K562 (cell line): Measurements from ENCODE around the gene NABP2. TPM values are rescaled to one million over a fixed set of nuclear protein-coding genes. Genes with fewer than 3 reads are reported as not detected.

Source experiments
- E2F3 ChIP-seq: fragments of 250-450 bp; sonication (Bioruptor Pico); IDR thresholded peaks from 2 replicates; pipeline ENCODE4 v1.4.0; 2020; ENCODE audit warnings: mild to moderate bottlenecking
- EGR1 ChIP-seq: fragments of 450-650 bp; conservative IDR thresholded peaks from 2 replicates; pipeline ENCODE4 v1.6.1; 2017; ENCODE audit warnings: mild to moderate bottlenecking
- FOXK1 ChIP-seq: sonication (generic); formaldehyde crosslinking; IDR thresholded peaks from 2 replicates; pipeline ENCODE4 v1.8.0; 2022; ENCODE audit warnings: missing genetic modification reagents, mild to moderate bottlenecking, borderline replicate concordance
- FOXK2 ChIP-seq, 2 experiments: fragments of 450-650 bp; IDR thresholded peaks in 1 of 2; conservative IDR thresholded peaks in 1 of 2; 2 replicates each; pipeline ENCODE4 v1.6.1; 2016; ENCODE audit warnings: low read depth in 2 of 2, mild to moderate bottlenecking in 1 of 2
- HDAC3 ChIP-seq: fragments of 450-650 bp; IDR thresholded peaks from 2 replicates; pipeline ENCODE4 v1.6.1; 2018; ENCODE audit warnings: borderline replicate concordance, mild to moderate bottlenecking, moderate library complexity; ENCODE audit not compliant: partially characterized antibody
- PHB ChIP-seq: fragments of 250-450 bp; sonication (Bioruptor Pico); IDR thresholded peaks from 2 replicates; pipeline ENCODE4 v1.5.0; 2021
- TAL1 ChIP-seq: fragments of 450-650 bp; IDR thresholded peaks from 2 replicates; pipeline ENCODE4 v1.6.1; 2016; ENCODE audit warnings: mild to moderate bottlenecking
- TARDBP ChIP-seq: fragments of 450-650 bp; IDR thresholded peaks from 2 replicates; pipeline ENCODE4 v1.6.1; 2016
- ZNF282 ChIP-seq: sonication (generic); formaldehyde crosslinking; IDR thresholded peaks from 2 replicates; pipeline ENCODE4 v1.8.1; 2023; ENCODE audit warnings: missing genetic modification reagents
- polyA plus RNA-seq, 8 experiments: library from polyadenylated mRNA; depleted of rRNA in 4 of 8; stranded (reverse) in 5 of 8; unstranded in 3 of 8; fragments of >200 nt; fragmentation: Nextera tagmentation in 2 of 8; fragmentation: Illumina TruSeq in 1 of 8; extraction: Ambion mirVana in 2 of 8; extraction: Trizol in 1 of 8; gene quantifications; 2 replicates each; pipeline versions ENCODE4 v1.2.1 to v1.2.3, GENCODE V29; 2011 to 2014; ENCODE audit warnings: inconsistent platforms in 1 of 8, missing spikeins in 1 of 8
- total RNA-seq, 7 experiments: library from RNA; depleted of rRNA in 6 of 7; stranded (reverse); fragments of >200 nt in 6 of 7; fragmentation: Illumina TruSeq in 2 of 7; extraction: Trizol in 2 of 7; gene quantifications; 2 replicates each; pipeline versions ENCODE4 v1.2.1 to v1.2.3, GENCODE V29; 2011 to 2021; ENCODE audit warnings: low replicate concordance in 1 of 7
- TF ChIP-seq, protein P1 (sequence below): fragments of 450-650 bp; formaldehyde crosslinking; IDR thresholded peaks from 2 replicates; pipeline ENCODE4 v1.4.0; 2022; ENCODE audit warnings: missing genetic modification characterization
- TF ChIP-seq, protein P2 (sequence below): IDR thresholded peaks from 2 replicates; pipeline ENCODE4 v1.6.1; 2011; ENCODE audit not compliant: insufficient read length; ENCODE audit errors: extremely low read depth

Gene NABP2
- total and polyA plus RNA-seq, 9 of the 15 experiments (the other 6 are each of a cell fraction or from before 2014, with no cell fraction given): 11.3 to 60.6 (median 43.5) TPM

DNA sequence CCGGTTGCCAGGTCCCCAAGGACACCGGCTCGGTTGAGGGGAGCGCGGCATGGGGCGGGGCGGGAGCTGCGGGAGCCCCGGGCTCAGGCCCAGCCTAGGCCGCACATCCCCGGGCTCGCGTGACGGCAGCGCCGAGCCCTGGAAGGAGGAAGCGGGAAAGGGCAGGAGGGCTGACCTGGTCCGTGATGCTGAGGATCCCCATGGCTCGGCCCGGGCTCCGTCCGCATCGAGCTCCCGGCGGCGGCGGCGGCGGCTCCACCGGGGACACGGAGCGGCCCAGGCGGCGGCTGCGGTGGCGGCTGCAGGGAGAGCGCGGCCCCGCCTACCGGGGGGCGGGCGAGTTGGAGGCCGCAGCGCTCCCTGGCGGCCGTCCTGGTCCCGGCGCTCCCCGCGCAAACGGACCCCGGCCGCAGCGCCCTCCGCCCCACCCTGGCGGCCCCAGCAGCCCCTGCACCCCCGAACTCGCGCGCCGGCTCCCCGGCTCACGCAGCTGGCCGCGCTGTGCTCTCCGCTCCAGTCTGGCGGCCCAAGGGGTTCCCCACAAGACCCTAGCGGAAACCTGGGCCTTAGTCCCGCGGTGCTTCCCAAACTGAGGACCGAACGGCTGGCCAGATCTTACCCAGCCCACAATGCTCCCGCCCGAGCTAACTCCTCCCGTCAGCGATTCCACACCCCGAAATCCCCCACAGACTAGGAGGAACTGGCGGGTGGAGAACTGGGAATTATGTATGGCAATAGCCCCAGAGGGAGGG lies 34.1 kb downstream of the NABP2 start, which contains the start of gene ANKRD52 (continued):
- TF ChIP-seq, protein P1, sequence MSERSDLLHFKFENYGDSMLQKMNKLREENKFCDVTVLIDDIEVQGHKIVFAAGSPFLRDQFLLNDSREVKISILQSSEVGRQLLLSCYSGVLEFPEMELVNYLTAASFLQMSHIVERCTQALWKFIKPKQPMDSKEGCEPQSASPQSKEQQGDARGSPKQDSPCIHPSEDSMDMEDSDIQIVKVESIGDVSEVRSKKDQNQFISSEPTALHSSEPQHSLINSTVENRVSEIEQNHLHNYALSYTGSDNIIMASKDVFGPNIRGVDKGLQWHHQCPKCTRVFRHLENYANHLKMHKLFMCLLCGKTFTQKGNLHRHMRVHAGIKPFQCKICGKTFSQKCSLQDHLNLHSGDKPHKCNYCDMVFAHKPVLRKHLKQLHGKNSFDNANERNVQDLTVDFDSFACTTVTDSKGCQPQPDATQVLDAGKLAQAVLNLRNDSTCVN (CRISPR knock-in tag): no peak
- TF ChIP-seq FOXK1 (CRISPR knock-in tag) (no peak), TARDBP (no peak), E2F3 (CRISPR knock-in tag) (no peak), HDAC3 (no peak), FOXK2 (conservative IDR thresholded peaks at IDR 0.05 in 1 of 2, IDR thresholded peaks at IDR 0.05 in 1 of 2; ENCODE audit: low read depth in 2 of 2) (no peak), PHB (no peak), EGR1 (no peak), ZNF282 (CRISPR knock-in tag) (0 out of 2 replicates have a peak, but pooled peaks have one; percentile 75), TAL1 (no peak)
- TF ChIP-seq, protein P2, sequence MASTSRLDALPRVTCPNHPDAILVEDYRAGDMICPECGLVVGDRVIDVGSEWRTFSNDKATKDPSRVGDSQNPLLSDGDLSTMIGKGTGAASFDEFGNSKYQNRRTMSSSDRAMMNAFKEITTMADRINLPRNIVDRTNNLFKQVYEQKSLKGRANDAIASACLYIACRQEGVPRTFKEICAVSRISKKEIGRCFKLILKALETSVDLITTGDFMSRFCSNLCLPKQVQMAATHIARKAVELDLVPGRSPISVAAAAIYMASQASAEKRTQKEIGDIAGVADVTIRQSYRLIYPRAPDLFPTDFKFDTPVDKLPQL: no peak
